ENCODE results near the gene UBLCP1. TPM values are rescaled to one million over a fixed set of nuclear protein-coding genes. Genes with fewer than 3 reads are reported as not detected.
"Not testable (repeated sequence)": the region's sequence is repeated elsewhere in the genome, so short reads cannot be mapped to it uniquely, and the experiment has no call there.

UBLCP1 gene
- total RNA-seq, 2 experiments from 2014 or later: 30.6 to 31.6 TPM

DNA sequence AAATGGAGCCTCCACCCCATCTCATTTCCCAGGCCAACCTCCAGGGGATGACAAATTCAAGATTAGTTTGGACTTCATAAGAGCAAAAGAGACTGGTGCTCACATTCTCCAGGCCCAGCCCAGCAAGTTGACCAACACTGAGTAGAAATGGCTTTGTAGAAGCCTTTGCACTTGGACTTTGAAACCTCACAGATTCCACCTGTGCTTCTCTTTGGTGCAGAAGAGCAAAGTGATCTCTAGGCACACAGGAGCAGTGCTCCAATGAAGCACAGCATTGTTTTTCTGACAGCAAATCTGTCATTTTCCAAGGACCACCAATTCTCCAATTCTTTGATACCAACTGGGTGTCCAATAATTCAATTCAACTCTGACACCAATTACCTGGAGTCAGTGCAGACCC is 36.6 kb upstream of the UBLCP1 start:
- Mint-ChIP-seq H3K27ac (no peak overlapping the region), H3K4me3 (no peak overlapping the region), H3K4me1 (ENCODE audit: low read depth) (no peaks in the 10 kb centered on the region), H3K9me3 (no peaks in the 10 kb centered on the region), H3K27me3 (no peaks in the 10 kb centered on the region), H3K36me3 (ENCODE audit: low read depth) (no peaks in the 10 kb centered on the region)
- DNase-seq (no peak), ATAC-seq (no peak)
- POLR2A ChIA-PET: no interaction called here
- TF ChIP-seq, protein P1, sequence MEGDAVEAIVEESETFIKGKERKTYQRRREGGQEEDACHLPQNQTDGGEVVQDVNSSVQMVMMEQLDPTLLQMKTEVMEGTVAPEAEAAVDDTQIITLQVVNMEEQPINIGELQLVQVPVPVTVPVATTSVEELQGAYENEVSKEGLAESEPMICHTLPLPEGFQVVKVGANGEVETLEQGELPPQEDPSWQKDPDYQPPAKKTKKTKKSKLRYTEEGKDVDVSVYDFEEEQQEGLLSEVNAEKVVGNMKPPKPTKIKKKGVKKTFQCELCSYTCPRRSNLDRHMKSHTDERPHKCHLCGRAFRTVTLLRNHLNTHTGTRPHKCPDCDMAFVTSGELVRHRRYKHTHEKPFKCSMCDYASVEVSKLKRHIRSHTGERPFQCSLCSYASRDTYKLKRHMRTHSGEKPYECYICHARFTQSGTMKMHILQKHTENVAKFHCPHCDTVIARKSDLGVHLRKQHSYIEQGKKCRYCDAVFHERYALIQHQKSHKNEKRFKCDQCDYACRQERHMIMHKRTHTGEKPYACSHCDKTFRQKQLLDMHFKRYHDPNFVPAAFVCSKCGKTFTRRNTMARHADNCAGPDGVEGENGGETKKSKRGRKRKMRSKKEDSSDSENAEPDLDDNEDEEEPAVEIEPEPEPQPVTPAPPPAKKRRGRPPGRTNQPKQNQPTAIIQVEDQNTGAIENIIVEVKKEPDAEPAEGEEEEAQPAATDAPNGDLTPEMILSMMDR (IDR thresholded peaks at IDR 0.05): no peak
- CTCF ChIA-PET: no interaction called here
- intact Hi-C loops (cut with micrococcal nuclease): no loop called here

DNA sequence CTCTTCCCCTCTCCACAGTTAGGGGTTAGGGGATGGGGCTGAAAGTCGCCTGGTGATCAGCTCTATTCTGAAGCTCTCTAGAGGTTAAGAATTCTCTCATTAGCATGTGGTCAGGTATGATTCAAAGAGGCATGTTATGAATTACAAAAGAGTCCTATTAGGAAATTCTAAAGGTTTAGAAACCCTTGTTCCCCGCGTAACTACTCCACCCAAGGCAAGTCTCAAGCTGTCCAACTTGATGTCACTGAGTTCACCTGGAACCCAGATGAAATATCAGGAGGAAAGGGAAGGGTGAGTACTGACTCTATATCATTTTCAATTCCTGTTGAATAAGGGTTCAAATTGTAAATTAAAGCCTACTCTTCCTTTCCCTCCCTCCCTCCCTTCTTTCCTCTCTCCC is 35.6 kb upstream of the UBLCP1 start:
- TF ChIP-seq, protein P1 (IDR thresholded peaks at IDR 0.05): no peak
- Mint-ChIP-seq H3K4me1 (ENCODE audit: low read depth) (no peaks in the 10 kb centered on the region), H3K9me3 (no peaks in the 10 kb centered on the region), H3K27ac (no peak overlapping the region), H3K27me3 (no peaks in the 10 kb centered on the region), H3K4me3 (no peak overlapping the region), H3K36me3 (ENCODE audit: low read depth) (no peaks in the 10 kb centered on the region)
- CTCF ChIA-PET: interaction anchor here (1.0 kb wide), 1 partner anchor 70 kb away, joined by 3 read pairs; no protein-coding TSS in a partner anchor
- intact Hi-C loops (cut with micrococcal nuclease): no loop called here
- POLR2A ChIA-PET: interaction anchor here (0.6 kb wide), 1 partner anchor 229 kb away, joined by 5 read pairs; no protein-coding TSS in a partner anchor
- ATAC-seq: no peak
- DNase-seq: no peak

DNA sequence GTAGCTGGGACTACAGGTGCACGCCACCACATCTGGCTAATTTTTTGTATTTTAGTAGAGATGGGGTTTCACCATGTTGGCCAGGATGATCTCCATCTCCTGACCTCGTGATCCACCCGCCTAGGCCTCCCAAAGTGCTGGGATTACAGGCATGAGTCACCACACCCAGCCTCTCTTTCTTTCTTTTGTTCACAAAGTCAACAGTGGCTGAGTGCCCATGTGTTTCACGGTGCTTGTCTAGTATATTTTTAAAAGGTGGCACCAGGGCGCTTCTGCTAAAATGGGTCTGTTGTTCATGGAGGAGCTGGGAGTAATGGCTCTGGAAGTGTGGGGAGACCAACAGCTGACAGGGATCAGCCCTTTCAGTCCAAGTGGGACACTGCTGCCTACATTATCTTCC is 35.0 kb upstream of the UBLCP1 start:
- ATAC-seq; H3K27me3 Mint-ChIP-seq; DNase-seq; H3K27ac Mint-ChIP-seq; H3K9me3 Mint-ChIP-seq; H3K36me3 Mint-ChIP-seq (ENCODE audit: low read depth); H3K4me3 Mint-ChIP-seq; intact Hi-C loops (cut with micrococcal nuclease); H3K4me1 Mint-ChIP-seq (ENCODE audit: low read depth): not testable (repeated sequence)
- CTCF ChIA-PET: interaction anchor here (1.0 kb wide), 1 partner anchor 71 kb away, joined by 3 read pairs; no protein-coding TSS in a partner anchor
- POLR2A ChIA-PET: interaction anchor here (0.6 kb wide), 1 partner anchor 229 kb away, joined by 5 read pairs; no protein-coding TSS in a partner anchor

DNA sequence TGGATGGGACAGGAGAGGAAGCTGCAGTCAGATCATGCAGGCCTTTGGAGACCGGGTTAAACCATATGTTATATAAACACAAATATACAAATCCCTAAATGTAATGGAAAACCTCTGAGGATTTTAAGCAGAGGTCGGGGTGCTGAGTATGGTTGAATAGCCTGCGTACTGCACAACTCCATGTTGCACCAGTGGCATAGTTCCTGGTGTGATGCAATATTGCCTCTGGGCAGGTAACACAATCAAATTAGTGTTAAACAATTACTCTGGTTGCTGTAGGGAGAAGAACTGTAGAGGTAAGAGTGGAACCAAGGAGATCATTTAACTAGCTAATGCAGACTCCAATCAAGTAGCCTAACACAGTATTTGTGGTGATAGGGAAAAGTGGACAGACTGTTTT is 32.4 kb upstream of the UBLCP1 start:
- TF ChIP-seq, protein P1 (IDR thresholded peaks at IDR 0.05): no peak
- POLR2A ChIA-PET: interaction anchor here (1.1 kb wide), 1 partner anchor 35 kb away, joined by 3 read pairs; no protein-coding TSS in a partner anchor
- no peaks in the 10 kb centered on the region for H3K9me3 Mint-ChIP-seq
- intact Hi-C loops (cut with micrococcal nuclease): no loop called here
- H3K27ac Mint-ChIP-seq: no peak overlapping the region
- H3K36me3 Mint-ChIP-seq (ENCODE audit: low read depth): no peaks in the 10 kb centered on the region
- H3K4me1 Mint-ChIP-seq (ENCODE audit: low read depth): no peaks in the 10 kb centered on the region
- CTCF ChIA-PET: interaction anchor here (2.5 kb wide), 1 partner anchor 74 kb away, joined by 7 read pairs; no protein-coding TSS in a partner anchor
- DNase-seq: no peak
- ATAC-seq: no peak
- H3K4me3 Mint-ChIP-seq: no peak overlapping the region
- no peaks in the 10 kb centered on the region for H3K27me3 Mint-ChIP-seq

DNA sequence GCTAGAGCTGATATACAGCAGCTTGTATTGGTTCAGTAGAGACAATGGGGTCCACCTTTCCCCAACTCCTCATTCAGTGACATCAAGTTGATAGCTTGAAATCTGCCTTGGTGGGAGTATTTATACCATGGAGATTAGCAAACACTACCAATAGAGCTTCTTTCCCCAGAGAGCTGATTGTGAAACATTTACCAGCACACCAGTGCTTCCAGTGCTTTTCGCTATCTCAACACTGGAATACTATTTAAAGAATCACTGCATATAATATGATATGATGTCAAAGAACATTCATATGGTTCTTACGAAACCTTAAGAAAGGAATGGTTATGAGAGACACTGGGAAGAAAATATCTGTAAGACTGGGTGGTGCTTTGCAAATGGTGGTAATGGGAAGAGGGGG is 31.9 kb upstream of the UBLCP1 start:
- no peak overlapping the region for H3K27ac Mint-ChIP-seq
- POLR2A ChIA-PET: interaction anchor here (1.1 kb wide), 1 partner anchor 34 kb away, joined by 3 read pairs; no protein-coding TSS in a partner anchor
- no peaks in the 10 kb centered on the region for H3K36me3 Mint-ChIP-seq (ENCODE audit: low read depth)
- DNase-seq (no peak), ATAC-seq (no peak)
- H3K4me1 Mint-ChIP-seq (ENCODE audit: low read depth): no peaks in the 10 kb centered on the region
- H3K27me3 Mint-ChIP-seq: no peaks in the 10 kb centered on the region
- intact Hi-C loops (cut with micrococcal nuclease): no loop called here
- CTCF ChIA-PET: interaction anchor here (1.1 to 2.5 kb wide), 2 partner anchors 23 to 74 kb away, joined by 3 to 7 read pairs; no protein-coding TSS in a partner anchor
- H3K9me3 Mint-ChIP-seq: no peaks in the 10 kb centered on the region
- H3K4me3 Mint-ChIP-seq: no peak overlapping the region
- TF ChIP-seq, protein P1 (IDR thresholded peaks at IDR 0.05): no peak

DNA sequence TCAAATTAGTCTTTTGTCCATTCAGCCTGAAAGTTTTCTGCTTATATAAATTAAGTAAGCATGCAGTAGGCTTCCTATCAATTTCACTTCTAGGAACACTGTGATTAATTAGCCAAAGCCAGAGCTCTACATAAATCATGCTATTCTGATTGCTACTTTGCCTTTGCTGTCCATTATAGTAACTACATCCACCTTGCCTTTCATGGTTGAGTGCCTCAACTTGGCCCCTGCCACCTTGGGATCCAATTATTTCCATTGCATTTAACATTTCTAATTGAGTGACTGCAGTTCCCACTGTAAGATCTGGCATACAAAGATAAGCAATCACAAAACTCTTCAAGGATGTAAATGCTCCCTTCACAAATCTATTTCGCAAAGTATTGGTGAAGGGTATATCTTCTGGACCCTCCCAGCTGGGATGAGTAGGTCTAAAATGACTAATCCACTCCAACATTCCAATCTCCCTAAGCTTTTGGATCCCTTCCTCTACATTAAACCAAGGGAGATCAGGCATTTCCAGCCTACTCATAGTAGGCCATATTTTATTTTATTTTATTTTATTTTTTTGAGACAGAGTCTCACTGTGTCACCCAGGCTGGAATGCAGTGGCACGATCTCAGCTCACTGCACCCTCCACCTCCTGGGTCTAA is 27.1 kb upstream of the UBLCP1 start:
- H3K4me1 Mint-ChIP-seq (ENCODE audit: low read depth): peaks cover 13% of the 10 kb centered on the region
- ATAC-seq; H3K27me3 Mint-ChIP-seq; POLR2A ChIA-PET; intact Hi-C loops (cut with micrococcal nuclease); DNase-seq; H3K36me3 Mint-ChIP-seq (ENCODE audit: low read depth); H3K4me3 Mint-ChIP-seq; H3K27ac Mint-ChIP-seq; CTCF ChIA-PET; H3K9me3 Mint-ChIP-seq: not testable (repeated sequence)
